ENCODE results near the gene CETN2. TPM values are rescaled to one million over a fixed set of nuclear protein-coding genes. Genes with fewer than 3 reads are reported as not detected.

The CETN2 gene
- 10 to 100 TPM; 33.6 to 39.8 TPM for total RNA-seq

- H3K4me3 ChIP-seq: peak within 1 kb of the TSS; percentile 49 to 54
- no peaks in the 10 kb centered on the region for H3K27me3 ChIP-seq (replicated peaks; ENCODE audit: insufficient read depth)
- peak within 1 kb of the TSS; percentile 60 to 64 for H3K27ac ChIP-seq
- no peaks in the 10 kb centered on the region for H3K4me1 ChIP-seq (replicated peaks)
- 0% methylated on average over 16 of the region's 71 CpGs for WGBS
- TF ChIP-seq POLR2A (IDR thresholded peaks at IDR 0.05): peak; percentile 40
- peak; percentile 84 for TF ChIP-seq POLR2AphosphoS5 (IDR thresholded peaks at IDR 0.05)
- no peak for TF ChIP-seq CTCF (IDR thresholded peaks at IDR 0.05)
- no peaks in the 10 kb centered on the region for H3K36me3 ChIP-seq
- intact Hi-C loops (cut with DNase I): no loop called here
- no peaks in the 10 kb centered on the region for H3K9me3 ChIP-seq
- DNase-seq (ENCODE audit: low spot score): peak; percentile 93
These were observed at the start of gene CETN2, which contains the start of gene NSDHL for GRCh38 chrX:152830312-152831305. Gene CETN2 (minus strand): TSS chrX:152830757. CDS start chrX:152830710, 47 bp downstream. Gene NSDHL (plus strand): TSS chrX:152831063. CDS start chrX:152846325, 15,262 bp downstream.

- TF ChIP-seq POLR2A (IDR thresholded peaks at IDR 0.05): no peak
- no peak for TF ChIP-seq POLR2AphosphoS5 (IDR thresholded peaks at IDR 0.05)
- TF ChIP-seq CTCF (IDR thresholded peaks at IDR 0.05): no peak
- Histone ChIP-seq H3K27me3 (replicated peaks; ENCODE audit: insufficient read depth) (no peaks in the 10 kb centered on the region), H3K4me3 (no peak overlapping the region), H3K36me3 (no peaks in the 10 kb centered on the region), H3K4me1 (replicated peaks) (no peaks in the 10 kb centered on the region), H3K27ac (no peak overlapping the region), H3K9me3 (no peaks in the 10 kb centered on the region)
- DNase-seq (ENCODE audit: low spot score): no peak
- intact Hi-C loops (cut with DNase I): no loop called here
- WGBS: 41% methylated on average over 12 of the region's 16 CpGs
These were observed 48.6 kb upstream of the CETN2 start for GRCh38 chrX:152878976-152879755.

DNA sequence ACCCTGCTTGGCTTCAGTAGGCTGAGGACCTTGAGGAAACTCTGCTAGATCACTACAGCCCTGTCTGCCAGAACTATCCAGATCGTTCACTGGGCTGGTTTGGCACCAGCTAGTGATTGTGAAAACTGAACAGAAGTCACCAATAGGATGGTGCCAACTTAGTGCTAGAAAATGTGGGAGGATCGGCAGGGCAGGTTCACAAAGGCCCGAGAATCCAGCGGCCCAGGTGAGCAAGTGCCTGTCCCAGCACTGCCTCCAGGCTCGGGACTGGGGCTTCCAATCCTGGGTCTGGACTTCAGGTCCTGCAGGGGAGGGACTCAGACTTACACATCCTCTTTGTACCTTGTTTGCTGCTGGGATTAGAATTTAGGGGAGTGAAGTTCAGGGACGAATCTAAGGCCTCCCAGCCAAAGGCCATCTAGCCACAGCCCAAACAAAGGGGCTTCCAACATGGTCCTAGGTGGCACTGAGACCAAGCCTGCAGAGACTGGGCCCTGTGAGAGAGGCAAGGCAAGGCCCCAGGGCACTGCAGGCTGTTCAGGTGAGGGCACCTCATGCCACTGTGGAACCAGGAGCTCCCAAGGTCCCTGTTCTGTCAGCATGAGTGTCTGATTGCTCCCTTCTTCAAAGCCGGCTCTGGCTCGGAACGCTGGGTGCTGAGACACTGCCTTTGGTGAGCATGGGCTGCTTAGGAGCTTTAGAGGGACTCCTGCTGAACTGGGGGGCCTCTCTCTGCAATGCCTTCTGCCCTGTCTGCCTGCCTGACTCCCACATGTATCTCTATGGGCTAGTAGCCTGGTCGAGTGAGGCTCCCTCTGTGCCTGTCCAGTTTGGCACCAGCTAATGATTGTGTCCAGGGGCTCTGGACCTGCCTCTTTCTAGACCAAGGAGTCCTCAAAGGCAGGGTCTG, 46.6 kb upstream of the CETN2 start:
- Histone ChIP-seq H3K27ac (no peak overlapping the region), H3K9me3 (no peaks in the 10 kb centered on the region), H3K4me3 (no peak overlapping the region), H3K36me3 (no peaks in the 10 kb centered on the region), H3K4me1 (replicated peaks) (no peaks in the 10 kb centered on the region), H3K27me3 (replicated peaks; ENCODE audit: insufficient read depth) (no peaks in the 10 kb centered on the region)
- no peak for DNase-seq (ENCODE audit: low spot score)
- no peak for TF ChIP-seq POLR2A (IDR thresholded peaks at IDR 0.05)
- TF ChIP-seq CTCF (IDR thresholded peaks at IDR 0.05): no peak
- TF ChIP-seq POLR2AphosphoS5 (IDR thresholded peaks at IDR 0.05): no peak
- WGBS: 88% methylated on average over 10 of the region's 10 CpGs
- intact Hi-C loops (cut with DNase I): no loop called here

DNA sequence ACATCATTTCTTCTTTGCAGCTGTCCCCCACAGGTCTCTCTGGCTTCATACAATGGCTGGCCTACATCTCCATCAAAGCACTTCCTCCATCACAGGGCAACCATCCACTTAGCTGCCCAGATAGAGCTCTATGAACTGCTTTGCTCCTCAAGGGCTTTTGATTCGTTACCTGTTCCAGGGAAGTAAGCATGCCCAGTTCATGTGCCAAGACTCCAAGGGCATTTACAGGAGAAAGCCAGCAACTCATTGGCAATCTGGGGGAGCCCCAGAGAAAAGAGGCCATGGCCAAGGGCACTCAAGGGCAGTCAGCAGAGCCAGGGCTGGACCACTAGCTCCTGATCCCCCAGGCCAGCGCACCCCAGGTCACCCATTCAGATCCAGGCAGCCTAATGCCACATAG, 42.8 kb upstream of the CETN2 start:
- intact Hi-C loops (cut with DNase I): no loop called here
- 86% methylated on average over 2 of the region's 2 CpGs for WGBS
- H3K36me3 ChIP-seq: no peaks in the 10 kb centered on the region

More for the DNA sequence above, 42.8 kb upstream of the CETN2 start:
- Histone ChIP-seq H3K4me3 (no peak overlapping the region), H3K27me3 (replicated peaks; ENCODE audit: insufficient read depth) (no peaks in the 10 kb centered on the region), H3K27ac (no peak overlapping the region), H3K4me1 (replicated peaks) (no peaks in the 10 kb centered on the region), H3K9me3 (no peaks in the 10 kb centered on the region)
- TF ChIP-seq POLR2AphosphoS5 (IDR thresholded peaks at IDR 0.05) (no peak), CTCF (IDR thresholded peaks at IDR 0.05) (no peak), POLR2A (IDR thresholded peaks at IDR 0.05) (no peak)
- DNase-seq (ENCODE audit: low spot score): no peak

All from prostate gland (tissue), 2 donors.